Right lung (tissue), 5 donors: Measurements from ENCODE around the gene BMPR1A. TPM values are rescaled to one million over a fixed set of nuclear protein-coding genes. Genes with fewer than 3 reads are reported as not detected.

ENCODE experiments used
- DNase-seq, 2 donors: peaks; one replicate each; pipeline ENCODE4 v3.0.0-alpha.2; 2013
- polyA plus RNA-seq, 5 donors: library from polyadenylated mRNA; unstranded; fragments of 120-200 nt; gene quantifications; one replicate each; pipeline versions ENCODE4 v1.2.1 to v1.2.3, GENCODE V29; 2013; ENCODE audit warnings: inconsistent platforms in 1 of 5, low replicate concordance in 1 of 5; ENCODE audit not compliant: insufficient read length in 5 of 5, insufficient read depth in 1 of 5

The BMPR1A gene
- polyA plus RNA-seq, 5 donors = 53.2 to 90.9 (median 75.3) TPM

- DNase-seq = no peak
Observed at GRCh38 chr10:86798611-86799010, 42.2 kb downstream of the BMPR1A start.

DNA sequence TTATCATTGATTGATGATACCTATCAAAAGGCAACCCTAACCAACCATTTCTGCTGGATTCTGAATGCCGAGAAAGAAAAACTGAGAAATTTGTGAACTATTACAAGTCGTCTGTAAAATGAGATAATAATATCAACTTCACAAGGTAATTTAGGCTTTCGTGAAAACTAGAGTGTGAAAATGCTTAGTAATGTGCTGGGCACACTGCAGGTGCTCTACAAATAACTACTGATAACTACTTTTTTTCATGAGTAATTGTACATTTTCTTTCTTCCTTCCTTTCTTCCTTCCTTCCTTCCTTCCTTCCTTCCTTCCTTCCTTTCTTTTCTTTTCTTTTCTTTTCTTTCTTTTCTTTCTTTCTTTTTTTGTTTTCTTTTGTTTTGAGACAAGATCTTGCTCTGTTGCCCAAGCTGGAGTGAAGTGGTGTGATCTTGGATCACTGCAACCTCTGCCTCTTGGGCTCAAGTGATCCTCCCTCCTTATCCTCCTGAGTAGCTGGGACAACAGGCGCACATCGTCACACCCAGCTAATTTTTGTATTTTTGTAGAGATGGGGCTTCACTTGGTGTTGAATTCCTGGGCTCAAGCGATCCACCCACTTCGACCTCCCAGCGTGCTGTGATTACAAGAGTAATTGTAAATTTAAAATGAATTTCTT, 42.9 kb downstream of the BMPR1A start:
- no peak for DNase-seq

GRCh38 chr10:86801995-86802394, 45.6 kb downstream of the BMPR1A start:
- no peak for DNase-seq

DNA sequence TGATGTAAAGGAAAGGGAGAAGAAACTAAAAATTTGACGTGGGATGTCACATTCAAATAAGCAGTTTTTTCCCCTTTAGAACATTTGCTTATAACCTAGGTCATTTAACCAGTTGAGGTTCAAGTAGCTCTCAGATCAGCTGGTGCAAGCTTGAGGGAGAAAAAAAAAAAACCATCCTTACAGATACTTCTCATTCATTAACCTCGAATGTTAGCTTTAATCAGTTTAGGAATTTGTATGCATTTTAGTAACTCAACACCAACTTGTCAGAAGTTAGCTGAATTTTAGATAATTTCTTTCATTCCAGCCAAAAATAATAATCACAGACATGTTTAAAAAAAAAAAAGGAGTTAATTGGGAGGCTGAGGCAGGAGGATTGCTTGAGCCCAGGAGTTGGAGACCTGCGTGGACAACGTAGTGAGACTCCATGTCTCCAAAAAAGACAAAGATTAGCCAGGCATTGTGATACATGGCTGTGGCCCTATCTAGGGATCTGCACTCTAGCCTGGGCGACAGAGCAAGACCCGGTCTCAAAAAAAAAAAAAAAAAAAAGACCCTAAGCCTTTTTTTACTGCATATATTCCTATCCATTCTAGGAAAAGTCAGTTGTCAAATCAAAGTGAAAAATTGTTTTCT, 46.2 kb downstream of the BMPR1A start:
- no peak for DNase-seq

GRCh38 chr10:86803156-86803555, 46.7 kb downstream of the BMPR1A start:
- no peak for DNase-seq

DNA sequence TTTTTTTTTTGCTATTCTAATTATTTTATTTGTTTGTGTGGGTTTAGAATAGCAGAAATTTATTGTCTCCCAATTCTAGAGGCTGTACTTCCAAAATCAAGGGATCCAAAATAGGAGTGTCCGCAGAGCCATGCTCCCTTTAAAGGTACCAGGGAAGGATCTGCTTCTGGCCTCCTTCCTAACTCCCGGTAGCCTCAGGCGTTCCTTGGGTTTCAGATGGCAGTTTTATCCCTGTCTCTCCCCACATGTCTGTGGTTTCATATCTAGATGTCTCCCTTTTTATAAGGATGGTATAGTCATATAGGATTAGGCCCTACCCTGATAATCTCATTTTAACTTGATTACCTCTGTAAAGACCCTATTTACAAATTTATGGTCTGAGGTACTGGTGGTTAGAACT, 48.4 kb downstream of the BMPR1A start:
- no peak for DNase-seq

DNA sequence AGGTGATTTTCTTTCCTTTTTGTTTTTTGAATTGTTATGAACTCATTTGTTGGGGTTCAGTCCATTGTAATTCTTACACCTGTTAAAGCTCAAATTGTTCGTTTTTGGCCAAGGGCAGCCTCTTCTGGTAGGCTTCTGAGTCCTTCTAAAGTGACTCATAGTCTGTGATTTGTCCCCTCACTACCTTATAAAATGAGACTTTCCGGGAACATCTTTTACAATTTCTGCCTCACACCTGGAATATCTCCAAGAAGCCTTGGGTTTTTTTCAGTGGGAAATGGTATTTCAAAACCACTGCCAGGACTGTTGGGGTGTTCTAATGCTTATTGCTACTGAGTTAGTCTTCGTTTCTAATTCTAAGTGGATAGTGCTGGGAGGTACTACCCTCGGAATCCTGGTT, 56.7 kb downstream of the BMPR1A start:
- no peak for DNase-seq

DNA sequence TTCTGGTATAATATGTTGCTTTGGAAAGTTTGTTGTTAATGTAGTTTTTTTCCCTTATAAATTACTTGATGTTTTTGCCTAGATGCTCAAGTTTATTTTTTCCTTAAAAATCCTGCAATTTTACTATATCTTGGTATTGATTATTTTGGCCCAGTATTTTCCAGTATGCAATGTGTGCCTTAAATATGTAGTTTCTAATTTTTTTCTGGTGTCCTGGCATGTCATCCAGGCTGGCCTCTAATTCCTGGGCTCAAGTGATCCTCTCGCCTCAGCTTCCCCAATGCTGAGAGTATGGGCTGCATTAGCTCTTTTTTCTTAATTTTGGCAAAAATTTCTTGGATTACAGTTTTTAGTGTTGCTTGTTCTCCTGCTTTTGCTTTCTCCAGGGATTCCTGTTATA, 57.6 kb downstream of the BMPR1A start:
- DNase-seq = no peak

GRCh38 chr10:86815035-86815617, 58.7 kb downstream of the BMPR1A start:
- no peak for DNase-seq

- DNase-seq = no peak
Observed at GRCh38 chr10:86815640-86816039, 59.2 kb downstream of the BMPR1A start.

- no peak for DNase-seq
Observed at GRCh38 chr10:86817246-86817645, 60.8 kb downstream of the BMPR1A start.

- DNase-seq = no peak
Observed at GRCh38 chr10:86819567-86819966, 63.1 kb downstream of the BMPR1A start.

GRCh38 chr10:86820509-86820908, 64.1 kb downstream of the BMPR1A start:
- DNase-seq = no peak

DNA sequence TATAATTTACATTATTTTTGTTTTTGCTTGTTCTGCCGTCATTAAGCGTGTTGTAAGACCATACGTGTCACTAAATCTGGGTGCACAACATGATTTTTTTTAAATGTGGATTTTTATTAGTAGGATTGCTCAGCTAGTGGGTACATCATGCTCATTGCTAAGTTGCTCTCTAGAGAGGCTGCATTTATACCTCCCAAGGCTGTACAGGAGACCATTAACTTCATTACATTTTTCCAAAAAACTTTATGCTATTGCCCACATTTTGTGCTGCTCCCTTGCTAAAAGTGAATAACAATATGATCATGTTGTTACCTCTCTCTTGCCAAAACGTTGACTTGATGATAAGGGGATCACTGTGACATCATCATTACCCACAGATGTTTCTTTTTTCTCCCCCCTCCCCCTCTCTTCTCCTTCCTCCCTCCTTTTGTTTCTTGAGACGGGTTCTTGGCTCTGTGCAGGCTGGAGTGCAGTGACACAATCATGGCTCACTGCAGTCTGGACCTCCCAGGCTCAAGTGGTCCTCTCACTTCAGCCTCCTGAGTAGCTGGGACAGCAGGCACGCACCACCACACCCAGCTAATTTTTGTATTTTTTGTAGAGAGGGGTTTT, 65.1 kb downstream of the BMPR1A start:
- DNase-seq = peak in 1 of 2 donors; percentile 16

DNA sequence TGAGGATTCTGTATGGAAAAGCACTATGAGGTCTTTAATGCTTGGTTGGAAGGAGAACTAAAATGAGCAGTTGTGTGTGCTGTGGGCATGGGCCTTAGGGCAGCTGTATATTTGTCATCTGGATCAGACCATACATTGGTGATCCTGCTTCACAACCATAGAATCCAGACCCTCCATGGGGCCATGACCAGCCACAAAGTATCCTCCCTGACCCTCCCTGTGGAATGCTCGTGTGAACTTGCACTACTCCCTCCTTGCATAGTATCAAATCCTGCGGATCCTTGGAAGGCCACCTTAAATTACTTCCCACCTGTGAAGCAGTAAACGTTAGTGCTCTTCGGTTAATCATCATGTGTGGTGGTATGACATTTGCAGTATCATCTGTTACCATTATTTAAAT, 67.1 kb downstream of the BMPR1A start:
- no peak for DNase-seq

- no peak for DNase-seq
Observed at GRCh38 chr10:86824151-86824550, 67.7 kb downstream of the BMPR1A start.

GRCh38 chr10:86825366-86825765, 68.9 kb downstream of the BMPR1A start:
- DNase-seq = no peak

- DNase-seq = no peak
Observed at GRCh38 chr10:86827639-86828038, 71.2 kb downstream of the BMPR1A start.

- DNase-seq = no peak
Observed at GRCh38 chr10:86828145-86828544, 71.7 kb downstream of the BMPR1A start.

DNA sequence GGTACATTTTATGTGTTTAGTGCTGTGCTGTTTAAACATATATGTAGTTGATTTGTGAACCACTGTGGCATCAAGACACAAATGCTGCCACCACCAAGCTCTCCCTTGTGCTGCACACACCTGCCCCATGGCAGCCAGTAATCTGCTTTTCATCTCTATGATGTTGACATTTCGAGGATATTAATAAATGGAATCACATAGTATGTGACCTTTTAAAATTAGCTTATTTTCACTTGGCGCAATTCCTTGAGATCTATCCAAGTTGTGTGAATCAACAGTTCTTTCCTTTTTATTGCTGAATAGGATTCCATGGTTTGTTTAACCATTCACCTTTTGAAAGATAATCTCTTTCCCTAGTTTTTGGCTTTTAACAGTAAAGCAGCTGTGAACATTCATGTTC, 73.1 kb downstream of the BMPR1A start:
- no peak for DNase-seq

GRCh38 chr10:86830043-86830591, 73.7 kb downstream of the BMPR1A start:
- DNase-seq = no peak

DNA sequence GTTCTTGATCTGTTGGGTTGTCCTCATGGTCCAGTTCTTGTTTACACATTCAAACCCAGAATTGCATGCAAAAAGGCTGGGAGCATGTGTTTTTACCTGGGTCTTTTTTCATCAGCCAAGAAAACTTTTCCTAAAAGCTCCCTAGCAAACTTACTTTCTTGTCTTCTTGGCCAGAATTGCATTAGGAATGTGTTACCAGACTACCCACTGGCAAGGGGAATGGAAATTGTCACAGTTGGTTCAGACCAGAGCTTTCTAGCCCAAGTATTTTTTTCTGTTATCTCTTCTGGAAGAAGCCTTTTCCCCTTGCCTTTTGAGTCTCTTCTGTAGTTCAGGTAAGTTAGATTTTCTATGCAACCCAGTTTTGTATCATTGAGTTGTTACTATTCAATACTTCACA, 77.5 kb downstream of the BMPR1A start:
- no peak for DNase-seq

DNA sequence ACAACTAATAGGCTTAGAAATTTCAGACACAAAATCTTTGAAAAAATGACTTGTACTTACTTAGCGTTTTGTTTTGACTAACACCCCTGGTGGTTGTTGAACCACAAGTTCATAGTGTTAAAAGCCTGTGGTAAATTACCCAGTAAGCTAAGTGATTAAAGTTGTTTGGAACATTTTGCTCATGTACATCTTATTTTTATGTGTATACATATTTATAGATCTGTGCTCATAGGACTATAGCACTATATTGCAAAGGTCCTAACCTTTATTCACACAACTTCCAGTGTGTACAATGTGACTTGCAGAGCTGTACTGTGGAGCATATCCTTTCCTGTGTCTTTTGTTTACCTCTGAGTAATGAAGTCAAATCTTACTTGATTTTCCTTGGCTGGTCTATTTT, 79.6 kb downstream of the BMPR1A start:
- no peak for DNase-seq
